WI38 (cell line): ENCODE measurements around the gene RSPRY1.

Source experiments
- H3K4me3 ChIP-seq: 2 replicates; pipeline ENCODE4 v1.5.1; 2011; ENCODE audit warnings: low read depth, mild to moderate bottlenecking, control low read depth, low read length
- CTCF ChIP-seq: IDR thresholded peaks from 2 replicates; pipeline ENCODE4 v1.5.1; 2012; ENCODE audit warnings: low read depth, mild to moderate bottlenecking, control low read depth, low read length

The RSPRY1 gene

GRCh38 chr16:57143149-57143921 is 42.8 kb upstream of the RSPRY1 start:
- H3K4me3 ChIP-seq, result no peak overlapping the region
- no peak for TF ChIP-seq CTCF

GRCh38 chr16:57144027-57144426 is 42.1 kb upstream of the RSPRY1 start:
- H3K4me3 ChIP-seq, result no peak overlapping the region

GRCh38 chr16:57145046-57146021 is 40.8 kb upstream of the RSPRY1 start:
- H3K4me3 ChIP-seq, result no peak overlapping the region
- no peak for TF ChIP-seq CTCF

More at GRCh38 chr16:57144027-57144426, 42.1 kb upstream of the RSPRY1 start:
- no peak for TF ChIP-seq CTCF

- H3K4me3 ChIP-seq, result no peak overlapping the region
- no peak for TF ChIP-seq CTCF
Measured at GRCh38 chr16:57146040-57146647, 40.0 kb upstream of the RSPRY1 start.

- TF ChIP-seq CTCF, result 0 out of 2 replicates have a peak, but pooled peaks have one; percentile 29
- H3K4me3 ChIP-seq, result no peak overlapping the region
Measured at GRCh38 chr16:57146735-57147134, 39.4 kb upstream of the RSPRY1 start.

GRCh38 chr16:57147381-57148221 is 38.5 kb upstream of the RSPRY1 start:
- no peak for TF ChIP-seq CTCF
- H3K4me3 ChIP-seq, result no peak overlapping the region
